Measurements from ENCODE around the gene TMPRSS6. TPM values are rescaled to one million over a fixed set of nuclear protein-coding genes. Genes with fewer than 3 reads are reported as not detected.
A peak's percentile ranks its signal among the peaks of the same experiment; 100 is the strongest.

TMPRSS6 gene
- total and polyA plus RNA-seq, 2 of the 13 experiments (the other 11 are each of a cell fraction or from before 2014, with no cell fraction given): 4.2 to 4.8 TPM

DNA sequence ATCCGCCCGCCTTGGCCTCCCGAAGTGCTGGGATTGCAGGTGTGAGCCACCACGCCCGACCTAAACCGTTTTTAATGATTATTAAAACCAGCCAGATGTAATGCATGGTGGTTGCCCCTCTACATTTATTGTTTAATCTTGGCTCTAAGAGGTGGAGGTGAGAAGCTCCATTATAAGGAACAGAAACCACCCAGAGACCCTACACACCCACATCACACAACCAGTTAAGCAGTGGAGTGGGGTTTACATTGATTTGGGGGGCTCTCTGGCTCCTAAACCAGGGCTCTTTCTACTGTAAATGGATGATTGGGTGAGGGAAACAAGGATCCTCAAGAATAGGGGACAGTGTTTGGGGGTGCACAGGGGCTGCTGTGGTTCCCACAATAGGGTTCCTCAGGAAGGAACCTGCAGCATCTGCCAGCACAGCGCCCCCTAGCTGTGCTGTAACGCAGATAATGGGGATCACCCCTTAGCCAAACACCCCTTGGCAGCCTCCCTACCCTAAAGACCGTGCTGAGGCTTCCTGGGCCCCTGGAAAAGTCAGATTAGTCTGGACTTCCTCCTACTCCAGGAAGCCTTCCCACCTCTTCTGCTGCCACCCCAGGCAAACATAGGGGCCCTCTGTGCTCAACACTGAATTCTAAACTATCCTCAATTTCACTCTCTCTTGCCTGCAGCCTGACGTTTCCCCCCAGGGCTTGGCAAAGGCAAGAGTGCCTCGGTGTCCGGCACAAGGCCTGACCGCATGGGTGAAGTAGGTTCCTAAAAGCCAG, 87.6 kb downstream of the TMPRSS6 start (continued):
- TF ChIP-seq, protein P1, sequence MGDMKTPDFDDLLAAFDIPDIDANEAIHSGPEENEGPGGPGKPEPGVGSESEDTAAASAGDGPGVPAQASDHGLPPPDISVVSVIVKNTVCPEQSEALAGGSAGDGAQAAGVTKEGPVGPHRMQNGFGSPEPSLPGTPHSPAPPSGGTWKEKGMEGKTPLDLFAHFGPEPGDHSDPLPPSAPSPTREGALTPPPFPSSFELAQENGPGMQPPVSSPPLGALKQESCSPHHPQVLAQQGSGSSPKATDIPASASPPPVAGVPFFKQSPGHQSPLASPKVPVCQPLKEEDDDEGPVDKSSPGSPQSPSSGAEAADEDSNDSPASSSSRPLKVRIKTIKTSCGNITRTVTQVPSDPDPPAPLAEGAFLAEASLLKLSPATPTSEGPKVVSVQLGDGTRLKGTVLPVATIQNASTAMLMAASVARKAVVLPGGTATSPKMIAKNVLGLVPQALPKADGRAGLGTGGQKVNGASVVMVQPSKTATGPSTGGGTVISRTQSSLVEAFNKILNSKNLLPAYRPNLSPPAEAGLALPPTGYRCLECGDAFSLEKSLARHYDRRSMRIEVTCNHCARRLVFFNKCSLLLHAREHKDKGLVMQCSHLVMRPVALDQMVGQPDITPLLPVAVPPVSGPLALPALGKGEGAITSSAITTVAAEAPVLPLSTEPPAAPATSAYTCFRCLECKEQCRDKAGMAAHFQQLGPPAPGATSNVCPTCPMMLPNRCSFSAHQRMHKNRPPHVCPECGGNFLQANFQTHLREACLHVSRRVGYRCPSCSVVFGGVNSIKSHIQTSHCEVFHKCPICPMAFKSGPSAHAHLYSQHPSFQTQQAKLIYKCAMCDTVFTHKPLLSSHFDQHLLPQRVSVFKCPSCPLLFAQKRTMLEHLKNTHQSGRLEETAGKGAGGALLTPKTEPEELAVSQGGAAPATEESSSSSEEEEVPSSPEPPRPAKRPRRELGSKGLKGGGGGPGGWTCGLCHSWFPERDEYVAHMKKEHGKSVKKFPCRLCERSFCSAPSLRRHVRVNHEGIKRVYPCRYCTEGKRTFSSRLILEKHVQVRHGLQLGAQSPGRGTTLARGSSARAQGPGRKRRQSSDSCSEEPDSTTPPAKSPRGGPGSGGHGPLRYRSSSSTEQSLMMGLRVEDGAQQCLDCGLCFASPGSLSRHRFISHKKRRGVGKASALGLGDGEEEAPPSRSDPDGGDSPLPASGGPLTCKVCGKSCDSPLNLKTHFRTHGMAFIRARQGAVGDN (CRISPR knock-in tag; IDR thresholded peaks at IDR 0.05): no peak
- no peak for TF ChIP-seq ELF4 (CRISPR knock-in tag; IDR thresholded peaks at IDR 0.05; ENCODE audit: borderline replicate concordance)
- TF ChIP-seq TBX2 (CRISPR knock-in tag; IDR thresholded peaks at IDR 0.05; ENCODE audit: borderline replicate concordance): peak; percentile 50; the same call in 1 of the 2 replicates
- no peak for TF ChIP-seq AGO1 (IDR thresholded peaks at IDR 0.05; ENCODE audit: low read depth, low read length, poor library complexity, severe bottlenecking)
- no peak for TF ChIP-seq RELA (CRISPR knock-in tag; IDR thresholded peaks at IDR 0.05)
- no peak for TF ChIP-seq PHF5A (CRISPR knock-in tag; IDR thresholded peaks at IDR 0.05; ENCODE audit: low read depth, unreplicated experiment)
- no peak for TF ChIP-seq RCOR2 (CRISPR knock-in tag; IDR thresholded peaks at IDR 0.05)
- peak; percentile 26; the same call in 1 of the 2 replicates for TF ChIP-seq SMC3 (IDR thresholded peaks at IDR 0.05; ENCODE audit: low read length)
- TF ChIP-seq CSRNP2 (CRISPR knock-in tag; conservative IDR thresholded peaks at IDR 0.05; ENCODE audit: low read depth): no peak
- no peak for TF ChIP-seq NFKB2 (CRISPR knock-in tag; IDR thresholded peaks at IDR 0.05; ENCODE audit: borderline replicate concordance)
- TF ChIP-seq, protein P2, sequence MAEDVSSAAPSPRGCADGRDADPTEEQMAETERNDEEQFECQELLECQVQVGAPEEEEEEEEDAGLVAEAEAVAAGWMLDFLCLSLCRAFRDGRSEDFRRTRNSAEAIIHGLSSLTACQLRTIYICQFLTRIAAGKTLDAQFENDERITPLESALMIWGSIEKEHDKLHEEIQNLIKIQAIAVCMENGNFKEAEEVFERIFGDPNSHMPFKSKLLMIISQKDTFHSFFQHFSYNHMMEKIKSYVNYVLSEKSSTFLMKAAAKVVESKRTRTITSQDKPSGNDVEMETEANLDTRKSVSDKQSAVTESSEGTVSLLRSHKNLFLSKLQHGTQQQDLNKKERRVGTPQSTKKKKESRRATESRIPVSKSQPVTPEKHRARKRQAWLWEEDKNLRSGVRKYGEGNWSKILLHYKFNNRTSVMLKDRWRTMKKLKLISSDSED (CRISPR knock-in tag; IDR thresholded peaks at IDR 0.05): no peak
- no peak for TF ChIP-seq ZNF335 (CRISPR knock-in tag; IDR thresholded peaks at IDR 0.05)
- TF ChIP-seq GATAD2A (CRISPR knock-in tag; IDR thresholded peaks at IDR 0.05): peak; percentile 31; the same call in 1 of the 2 replicates
- no peak for TF ChIP-seq NFE2L2 (IDR thresholded peaks at IDR 0.05; ENCODE audit: low read length)
- peak; percentile 86; the same call in 1 of the 2 replicates for TF ChIP-seq ZBTB10 (CRISPR knock-in tag; IDR thresholded peaks at IDR 0.05; ENCODE audit: borderline replicate concordance)
- TF ChIP-seq, protein P3, sequence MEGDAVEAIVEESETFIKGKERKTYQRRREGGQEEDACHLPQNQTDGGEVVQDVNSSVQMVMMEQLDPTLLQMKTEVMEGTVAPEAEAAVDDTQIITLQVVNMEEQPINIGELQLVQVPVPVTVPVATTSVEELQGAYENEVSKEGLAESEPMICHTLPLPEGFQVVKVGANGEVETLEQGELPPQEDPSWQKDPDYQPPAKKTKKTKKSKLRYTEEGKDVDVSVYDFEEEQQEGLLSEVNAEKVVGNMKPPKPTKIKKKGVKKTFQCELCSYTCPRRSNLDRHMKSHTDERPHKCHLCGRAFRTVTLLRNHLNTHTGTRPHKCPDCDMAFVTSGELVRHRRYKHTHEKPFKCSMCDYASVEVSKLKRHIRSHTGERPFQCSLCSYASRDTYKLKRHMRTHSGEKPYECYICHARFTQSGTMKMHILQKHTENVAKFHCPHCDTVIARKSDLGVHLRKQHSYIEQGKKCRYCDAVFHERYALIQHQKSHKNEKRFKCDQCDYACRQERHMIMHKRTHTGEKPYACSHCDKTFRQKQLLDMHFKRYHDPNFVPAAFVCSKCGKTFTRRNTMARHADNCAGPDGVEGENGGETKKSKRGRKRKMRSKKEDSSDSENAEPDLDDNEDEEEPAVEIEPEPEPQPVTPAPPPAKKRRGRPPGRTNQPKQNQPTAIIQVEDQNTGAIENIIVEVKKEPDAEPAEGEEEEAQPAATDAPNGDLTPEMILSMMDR (CRISPR knock-in tag; IDR thresholded peaks at IDR 0.05): peak; percentile 73
- no peak for TF ChIP-seq SNRNP70 (IDR thresholded peaks at IDR 0.05; ENCODE audit: low read depth, low read length)
- TF ChIP-seq CHD2 (IDR thresholded peaks at IDR 0.05; ENCODE audit: low read depth, low read length): no peak
